ENCODE data around the gene TRIM62. TPM values are rescaled to one million over a fixed set of nuclear protein-coding genes. Genes with fewer than 3 reads are reported as not detected.

Gene TRIM62
- polyA plus RNA-seq, 4 donors = 2.4 to 3.6 (median 2.8) TPM

DNA sequence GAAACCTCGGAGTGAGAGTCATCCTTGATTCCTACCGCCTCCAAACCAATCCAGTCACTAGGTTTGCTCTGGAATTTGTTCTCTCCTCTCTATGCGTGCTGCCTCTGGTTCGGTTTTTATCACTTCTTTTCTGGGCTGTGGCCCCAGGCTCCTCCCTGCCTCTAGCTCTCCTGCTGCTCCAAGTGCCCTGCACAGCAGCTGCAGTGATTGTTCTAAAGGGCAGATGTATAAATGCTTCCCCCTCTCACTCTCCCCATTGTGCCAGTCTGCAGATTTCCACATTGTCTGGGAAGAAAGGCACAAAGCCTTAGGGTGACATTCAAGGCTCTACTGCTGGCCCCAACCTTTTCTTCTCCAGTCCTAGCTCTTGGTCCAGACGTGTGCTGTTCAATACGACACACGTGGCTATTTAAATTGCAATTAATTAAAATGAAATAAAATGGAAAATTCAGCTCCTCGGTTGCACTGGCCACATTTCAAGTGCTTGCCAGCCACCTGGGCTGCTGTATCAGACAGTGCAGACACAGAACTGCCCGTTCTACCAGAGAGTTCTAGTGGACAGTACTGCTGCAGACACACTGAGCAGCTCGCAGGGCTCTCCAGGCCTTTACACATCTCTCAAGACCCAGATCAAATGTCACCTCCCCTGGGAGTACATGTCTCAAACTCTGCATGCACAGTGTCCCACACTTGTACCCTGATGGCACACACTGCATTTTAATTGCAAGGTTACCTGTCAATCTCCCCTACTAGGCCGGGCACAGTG, 12.4 kb downstream of the TRIM62 start:
- peaks cover 0 to 8% (median 0%) of the 10 kb centered on the region in 3 donors for H3K36me3 ChIP-seq (ENCODE audit: control insufficient read depth in 3 of 3, insufficient read depth in 2 of 3, low read depth in 1 of 3, low read length in 3 of 3)
- no peaks in the 10 kb centered on the region for H3K27me3 ChIP-seq (ENCODE audit: control insufficient read depth in 3 of 3, insufficient read depth in 3 of 3, low read length in 3 of 3)
- WGBS, 3 donors = 58 to 70% (median 64%) methylated on average over 11 of the region's 11 CpGs
- no peak overlapping the region for H3K27ac ChIP-seq (ENCODE audit: low read depth in 1 of 3, low read length in 2 of 3)
- FAIRE-seq (no peak), DNase-seq (no peak)
- H3K4me1 ChIP-seq (ENCODE audit: control insufficient read depth in 3 of 3, insufficient read depth in 2 of 3, low read depth in 1 of 3, low read length in 2 of 3) = no peaks in the 10 kb centered on the region
- H3K4me3 ChIP-seq (ENCODE audit: low read depth in 1 of 3, low read length in 3 of 3) = no peak overlapping the region
- H3K9me3 ChIP-seq (ENCODE audit: control insufficient read depth in 2 of 2, insufficient read depth in 1 of 2, low read depth in 1 of 2, low read length in 1 of 2) = peaks cover 0 to 2% of the 10 kb centered on the region in 2 donors

DNA sequence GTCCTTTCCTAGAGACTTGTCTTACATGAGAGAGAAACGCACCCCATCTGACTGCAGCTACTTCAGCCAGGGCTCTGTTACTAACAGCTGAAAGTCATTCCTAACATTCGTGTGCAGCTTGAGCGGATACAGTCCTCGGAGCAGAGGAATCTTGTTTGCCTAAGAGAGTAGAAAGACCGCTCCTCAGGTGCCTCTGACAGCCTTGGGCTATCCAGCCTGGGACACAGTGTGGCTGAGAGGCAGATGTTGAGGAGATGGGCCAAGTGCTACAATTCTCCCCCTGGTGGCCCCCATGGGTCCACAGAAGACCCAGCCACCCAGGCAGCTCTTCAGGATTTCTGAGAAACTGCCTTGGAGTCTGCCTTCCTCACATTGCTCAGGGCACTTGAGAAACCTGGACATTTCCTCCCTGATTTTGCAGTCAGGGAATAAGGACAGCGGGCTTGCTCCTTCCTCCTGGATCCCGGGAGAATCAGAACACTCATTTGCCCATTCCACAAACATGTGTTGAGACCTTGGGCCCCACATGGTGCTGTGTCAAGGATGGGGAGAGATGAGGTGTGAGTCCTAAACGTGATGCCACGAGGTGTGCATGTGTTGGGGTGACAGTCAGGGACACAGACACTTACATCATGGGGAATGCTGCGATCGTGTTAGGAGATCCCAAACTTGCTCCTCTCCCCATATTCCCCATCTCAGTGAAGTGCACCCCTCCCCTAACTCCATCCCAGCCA, 13.1 kb downstream of the TRIM62 start:
- FAIRE-seq (no peak), DNase-seq (no peak)
- H3K4me3 ChIP-seq (ENCODE audit: low read depth in 1 of 3, low read length in 3 of 3) = no peak overlapping the region
- WGBS, 3 donors = 70 to 82% (median 81%) methylated on average over 11 of the region's 11 CpGs
- no peaks in the 10 kb centered on the region for H3K27me3 ChIP-seq (ENCODE audit: control insufficient read depth in 3 of 3, insufficient read depth in 3 of 3, low read length in 3 of 3)
- H3K4me1 ChIP-seq (ENCODE audit: control insufficient read depth in 3 of 3, insufficient read depth in 2 of 3, low read depth in 1 of 3, low read length in 2 of 3) = no peaks in the 10 kb centered on the region
- H3K27ac ChIP-seq (ENCODE audit: low read depth in 1 of 3, low read length in 2 of 3) = no peak overlapping the region
- peaks cover 0 to 2% of the 10 kb centered on the region in 2 donors for H3K9me3 ChIP-seq (ENCODE audit: control insufficient read depth in 2 of 2, insufficient read depth in 1 of 2, low read depth in 1 of 2, low read length in 1 of 2)
- peaks cover 0 to 9% (median 0%) of the 10 kb centered on the region in 3 donors for H3K36me3 ChIP-seq (ENCODE audit: control insufficient read depth in 3 of 3, insufficient read depth in 2 of 3, low read depth in 1 of 3, low read length in 3 of 3)

DNA sequence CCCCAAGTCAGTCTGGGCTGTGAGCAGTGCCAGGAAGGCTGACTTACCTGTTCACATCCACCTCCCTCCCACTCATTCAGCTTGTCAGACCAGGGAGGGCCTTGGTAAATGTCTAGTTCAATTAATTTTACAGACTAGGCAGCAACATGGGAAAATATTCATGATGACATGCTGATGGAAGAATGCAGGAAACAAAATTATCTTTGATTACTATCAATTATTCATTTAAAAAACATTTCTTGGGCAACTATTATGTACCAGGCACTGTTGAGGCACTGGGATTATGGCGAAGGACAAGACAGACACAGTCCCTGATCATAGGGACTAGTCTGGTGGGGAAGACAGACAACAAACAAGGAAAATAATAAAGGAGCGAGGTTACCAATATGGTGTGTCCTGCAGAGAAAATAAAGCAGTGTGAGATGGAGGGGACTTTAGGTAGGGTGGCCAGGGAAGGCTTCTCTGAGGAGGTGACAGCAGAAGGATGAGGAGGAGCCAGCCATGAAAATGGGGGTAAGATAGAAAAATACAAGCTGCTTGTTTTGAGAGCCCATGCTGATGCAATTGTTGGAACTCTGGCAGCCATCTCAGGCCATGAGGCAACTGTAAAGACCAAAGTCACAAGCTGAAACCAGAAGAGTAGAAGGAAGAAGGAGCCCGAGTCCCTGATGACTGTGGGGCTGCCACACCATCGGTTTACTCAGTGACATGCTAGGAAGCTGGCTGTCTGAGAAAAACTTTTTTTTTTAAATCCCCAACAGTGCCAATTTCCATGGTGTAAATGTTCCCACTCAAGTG, 14.0 kb downstream of the TRIM62 start:
- 90 to 95% (median 92%) methylated on average over 4 of the region's 4 CpGs for WGBS, 3 donors
- Histone ChIP-seq H3K27me3 (ENCODE audit: control insufficient read depth in 3 of 3, insufficient read depth in 3 of 3, low read length in 3 of 3) (no peaks in the 10 kb centered on the region), H3K27ac (ENCODE audit: low read depth in 1 of 3, low read length in 2 of 3) (no peak overlapping the region), H3K9me3 (ENCODE audit: control insufficient read depth in 2 of 2, insufficient read depth in 1 of 2, low read depth in 1 of 2, low read length in 1 of 2) (peaks cover 0 to 2% of the 10 kb centered on the region in 2 donors), H3K36me3 (ENCODE audit: control insufficient read depth in 3 of 3, insufficient read depth in 2 of 3, low read depth in 1 of 3, low read length in 3 of 3) (peaks cover 0 to 9% (median 0%) of the 10 kb centered on the region in 3 donors), H3K4me3 (ENCODE audit: low read depth in 1 of 3, low read length in 3 of 3) (no peak overlapping the region), H3K4me1 (ENCODE audit: control insufficient read depth in 3 of 3, insufficient read depth in 2 of 3, low read depth in 1 of 3, low read length in 2 of 3) (no peaks in the 10 kb centered on the region)
- no peak for FAIRE-seq
- DNase-seq = no peak

DNA sequence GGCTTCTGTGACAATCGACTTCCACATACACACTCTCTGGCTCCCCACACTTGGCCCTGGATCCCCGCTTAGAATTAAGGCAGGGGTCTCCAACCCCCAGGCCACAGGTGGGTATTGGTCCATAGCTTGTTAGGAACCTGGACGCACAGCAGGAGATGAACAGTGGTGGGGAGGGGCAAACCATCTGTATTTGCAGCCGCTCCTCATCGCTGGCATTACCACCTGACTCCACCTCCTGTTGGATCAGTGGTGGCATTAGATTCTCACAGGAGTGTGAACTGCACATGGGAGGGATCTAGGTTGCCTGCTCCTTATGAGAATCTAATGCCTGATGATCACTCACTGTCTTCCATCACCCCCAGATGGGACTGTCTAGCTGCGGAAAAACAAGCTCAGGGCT, 16.0 kb downstream of the TRIM62 start:
- peaks cover 0 to 2% of the 10 kb centered on the region in 2 donors for H3K9me3 ChIP-seq (ENCODE audit: control insufficient read depth in 2 of 2, insufficient read depth in 1 of 2, low read depth in 1 of 2, low read length in 1 of 2)

DNA sequence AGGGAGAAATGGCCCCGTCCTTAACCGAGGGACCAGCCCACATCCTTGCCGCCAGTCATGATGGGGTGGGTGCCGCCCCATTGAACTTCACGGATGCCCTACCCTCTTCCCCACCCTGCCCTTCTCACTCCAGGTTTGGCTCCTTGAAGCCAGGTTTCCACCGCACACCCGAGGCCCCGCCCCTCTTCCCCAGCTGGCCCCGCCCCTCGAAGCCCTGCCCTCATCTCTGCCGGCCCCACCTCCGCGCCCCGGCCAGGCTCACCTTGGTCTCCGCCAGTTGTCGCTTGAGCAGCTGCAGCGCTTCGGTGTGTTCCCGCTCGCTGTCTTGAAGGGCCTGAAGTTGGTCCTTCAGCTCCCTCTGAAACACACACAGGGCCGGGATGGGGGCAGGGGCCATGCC, 16.6 kb downstream of the TRIM62 start:
- DNase-seq (no peak), FAIRE-seq (no peak)
- H3K27ac ChIP-seq (ENCODE audit: low read depth in 1 of 3, low read length in 2 of 3) = no peak overlapping the region
- WGBS, 3 donors = 90% methylated on average over 21 of the region's 21 CpGs
- peaks cover 0 to 2% of the 10 kb centered on the region in 2 donors for H3K9me3 ChIP-seq (ENCODE audit: control insufficient read depth in 2 of 2, insufficient read depth in 1 of 2, low read depth in 1 of 2, low read length in 1 of 2)
- H3K4me3 ChIP-seq (ENCODE audit: low read depth in 1 of 3, low read length in 3 of 3) = no peak overlapping the region
- no peaks in the 10 kb centered on the region for H3K27me3 ChIP-seq (ENCODE audit: control insufficient read depth in 3 of 3, insufficient read depth in 3 of 3, low read length in 3 of 3)
- peaks cover 0 to 4% (median 0%) of the 10 kb centered on the region in 3 donors for H3K36me3 ChIP-seq (ENCODE audit: control insufficient read depth in 3 of 3, insufficient read depth in 2 of 3, low read depth in 1 of 3, low read length in 3 of 3)
- H3K4me1 ChIP-seq (ENCODE audit: control insufficient read depth in 3 of 3, insufficient read depth in 2 of 3, low read depth in 1 of 3, low read length in 2 of 3) = no peaks in the 10 kb centered on the region

More for the DNA sequence above, 16.0 kb downstream of the TRIM62 start:
- Histone ChIP-seq H3K4me1 (ENCODE audit: control insufficient read depth in 3 of 3, insufficient read depth in 2 of 3, low read depth in 1 of 3, low read length in 2 of 3) (no peaks in the 10 kb centered on the region), H3K27ac (ENCODE audit: low read depth in 1 of 3, low read length in 2 of 3) (no peak overlapping the region), H3K4me3 (ENCODE audit: low read depth in 1 of 3, low read length in 3 of 3) (no peak overlapping the region), H3K36me3 (ENCODE audit: control insufficient read depth in 3 of 3, insufficient read depth in 2 of 3, low read depth in 1 of 3, low read length in 3 of 3) (peaks cover 0 to 4% (median 0%) of the 10 kb centered on the region in 3 donors), H3K27me3 (ENCODE audit: control insufficient read depth in 3 of 3, insufficient read depth in 3 of 3, low read length in 3 of 3) (no peaks in the 10 kb centered on the region)
- 94 to 95% (median 95%) methylated on average over 6 of the region's 6 CpGs for WGBS, 3 donors
- FAIRE-seq (no peak), DNase-seq (no peak)

DNA sequence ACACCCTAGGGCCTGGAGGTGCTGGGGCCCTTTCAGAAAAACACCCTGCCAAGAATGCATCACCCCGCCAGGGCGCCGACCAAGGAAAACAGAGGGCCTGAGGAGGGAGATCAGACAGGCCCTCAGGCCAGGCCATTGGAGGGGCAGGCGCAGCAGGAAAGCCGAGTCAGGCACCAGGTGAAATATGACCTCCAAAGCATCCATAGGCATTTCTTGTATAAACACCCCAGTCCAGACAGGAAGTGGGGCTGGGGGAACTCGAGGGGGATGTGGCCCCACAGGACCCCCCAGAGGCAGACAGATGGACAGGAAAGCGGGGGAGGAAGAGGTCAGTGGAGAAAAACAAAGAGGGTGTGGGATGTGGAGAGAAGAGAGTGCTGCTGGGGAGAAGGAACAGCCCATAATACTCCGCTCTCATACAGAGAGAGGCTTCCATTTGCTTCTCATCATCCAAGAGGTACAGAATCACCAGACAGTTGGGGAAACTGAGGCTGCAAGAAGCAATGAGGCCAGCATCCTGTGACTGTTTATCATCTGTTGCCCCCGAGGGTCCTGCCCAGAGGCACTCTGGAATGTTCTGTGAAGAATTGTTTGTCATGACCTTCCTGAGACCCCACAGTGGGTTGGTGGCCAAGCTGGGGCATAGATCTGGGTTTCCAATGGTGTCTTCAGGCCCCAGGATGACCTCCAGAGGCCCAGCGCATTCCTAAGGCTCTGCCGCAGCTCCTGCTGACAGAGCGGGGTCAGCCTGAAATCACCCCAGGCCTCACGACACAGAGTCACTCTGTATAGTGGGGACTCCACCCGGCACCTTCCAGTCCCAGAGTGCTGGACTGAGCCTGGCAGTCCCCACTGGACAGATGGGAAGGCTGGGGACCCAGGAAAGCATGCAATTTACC, 18.0 kb downstream of the TRIM62 start:
- Histone ChIP-seq H3K4me1 (ENCODE audit: control insufficient read depth in 3 of 3, insufficient read depth in 2 of 3, low read depth in 1 of 3, low read length in 2 of 3) (no peaks in the 10 kb centered on the region), H3K36me3 (ENCODE audit: control insufficient read depth in 3 of 3, insufficient read depth in 2 of 3, low read depth in 1 of 3, low read length in 3 of 3) (peaks cover 0 to 9% (median 0%) of the 10 kb centered on the region in 3 donors), H3K9me3 (ENCODE audit: control insufficient read depth in 2 of 2, insufficient read depth in 1 of 2, low read depth in 1 of 2, low read length in 1 of 2) (peaks cover 0 to 2% of the 10 kb centered on the region in 2 donors), H3K27ac (ENCODE audit: low read depth in 1 of 3, low read length in 2 of 3) (no peak overlapping the region), H3K27me3 (ENCODE audit: control insufficient read depth in 3 of 3, insufficient read depth in 3 of 3, low read length in 3 of 3) (no peaks in the 10 kb centered on the region), H3K4me3 (ENCODE audit: low read depth in 1 of 3, low read length in 3 of 3) (no peak overlapping the region)
- FAIRE-seq (no peak), DNase-seq (no peak)
- 72 to 86% (median 83%) methylated on average over 14 of the region's 14 CpGs for WGBS, 3 donors

DNA sequence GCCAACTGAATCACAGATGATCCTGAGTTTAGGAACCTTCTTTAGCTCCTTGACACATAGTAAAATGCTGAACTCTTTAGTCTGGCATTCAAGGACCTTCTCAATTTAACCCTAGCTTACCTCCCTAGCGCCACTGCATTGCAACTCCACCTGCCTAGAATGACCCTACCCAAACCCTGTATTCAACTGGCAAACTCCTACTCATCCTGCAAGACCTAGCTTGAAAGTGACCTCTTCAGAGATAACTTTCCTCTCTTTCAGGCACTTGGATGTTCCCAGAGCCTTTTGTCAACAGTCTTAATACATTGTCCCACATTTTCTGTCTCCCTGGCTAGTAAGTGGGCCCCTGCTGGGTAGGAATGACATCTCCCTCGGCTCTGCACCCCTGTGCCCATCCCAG, 19.7 kb downstream of the TRIM62 start:
- no peak overlapping the region for H3K4me3 ChIP-seq (ENCODE audit: low read depth in 1 of 3, low read length in 3 of 3)
- DNase-seq (no peak), FAIRE-seq (no peak)
- H3K9me3 ChIP-seq (ENCODE audit: control insufficient read depth in 2 of 2, insufficient read depth in 1 of 2, low read depth in 1 of 2, low read length in 1 of 2) = peaks cover 0 to 2% of the 10 kb centered on the region in 2 donors
- H3K36me3 ChIP-seq (ENCODE audit: control insufficient read depth in 3 of 3, insufficient read depth in 2 of 3, low read depth in 1 of 3, low read length in 3 of 3) = peaks cover 0 to 14% (median 0%) of the 10 kb centered on the region in 3 donors
- no peak overlapping the region for H3K27ac ChIP-seq (ENCODE audit: low read depth in 1 of 3, low read length in 2 of 3)
- no peaks in the 10 kb centered on the region for H3K27me3 ChIP-seq (ENCODE audit: control insufficient read depth in 3 of 3, insufficient read depth in 3 of 3, low read length in 3 of 3)
- H3K4me1 ChIP-seq (ENCODE audit: control insufficient read depth in 3 of 3, insufficient read depth in 2 of 3, low read depth in 1 of 3, low read length in 2 of 3) = no peaks in the 10 kb centered on the region
- WGBS, 3 donors = 83 to 91% (median 89%) methylated on average over 2 of the region's 2 CpGs
